Left forelimb (tissue), 1 donor: ENCODE results near the gene SLC16A2.

Experiments
- DNase-seq: peaks from one replicate; pipeline ENCODE4 v3.0.0-alpha.2; 2018; ENCODE audit warnings: low spot score

Gene SLC16A2

GRCh38 chrX:74536152-74536831, 115.0 kb downstream of the SLC16A2 start:
- peak; percentile 90 for DNase-seq

DNA sequence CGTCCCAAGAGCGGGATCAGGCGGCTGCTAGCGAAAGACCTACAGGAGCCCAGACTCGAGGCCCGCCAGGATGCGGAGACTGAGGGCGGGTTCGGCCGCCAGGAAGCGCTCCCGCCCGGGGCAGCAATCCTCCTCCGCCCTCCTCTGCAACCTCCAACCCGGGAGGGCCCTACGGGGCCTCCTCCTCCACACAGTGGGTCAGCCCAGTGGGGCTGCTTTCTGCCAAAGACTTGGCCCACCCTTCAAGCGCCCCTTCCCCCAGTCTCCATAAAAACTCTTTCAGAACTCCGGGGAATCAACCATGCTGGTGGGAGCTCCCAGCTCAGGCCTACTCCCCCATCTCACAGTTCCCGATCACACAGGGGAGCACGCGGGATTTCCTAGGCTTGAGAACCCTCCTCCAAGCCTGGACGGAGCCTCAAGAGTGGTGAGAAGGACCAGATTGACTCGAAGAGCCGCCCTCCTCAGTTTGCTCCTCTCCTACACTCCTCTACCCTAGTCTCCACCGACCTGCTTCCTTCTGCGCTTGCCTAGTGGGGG, 115.6 kb downstream of the SLC16A2 start:
- no peak for DNase-seq

GRCh38 chrX:74540635-74541249, 119.4 kb downstream of the SLC16A2 start:
- no peak for DNase-seq

GRCh38 chrX:74545880-74546523, 124.7 kb downstream of the SLC16A2 start:
- DNase-seq: no peak

- no peak for DNase-seq
Observed at GRCh38 chrX:74546984-74547383, 125.7 kb downstream of the SLC16A2 start.

DNA sequence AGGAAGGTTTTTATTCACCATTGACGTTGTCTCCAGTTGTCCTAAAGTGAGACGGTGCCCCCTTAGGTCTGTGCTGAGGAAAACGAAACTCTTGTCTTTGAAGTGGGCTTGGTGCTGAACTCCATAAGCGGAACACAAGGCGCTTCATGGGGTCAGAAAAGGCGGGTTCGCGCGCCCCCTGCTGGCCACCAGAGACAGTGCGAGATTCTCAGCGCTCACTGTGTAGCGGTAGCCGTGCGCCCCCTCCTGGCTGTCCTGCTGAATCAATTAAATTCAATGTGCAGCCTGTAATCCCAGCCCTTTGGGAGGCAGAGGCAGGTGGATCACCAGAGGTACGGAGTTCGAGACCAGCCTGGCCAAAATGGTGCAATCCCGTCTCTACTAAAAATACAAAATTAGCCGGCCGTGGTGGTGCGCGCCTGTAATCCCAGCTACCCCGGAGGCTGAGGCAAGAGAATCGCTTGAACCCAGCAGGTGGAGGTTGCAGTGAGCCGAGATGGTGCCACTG, 129.1 kb downstream of the SLC16A2 start:
- DNase-seq: peak; percentile 83

DNA sequence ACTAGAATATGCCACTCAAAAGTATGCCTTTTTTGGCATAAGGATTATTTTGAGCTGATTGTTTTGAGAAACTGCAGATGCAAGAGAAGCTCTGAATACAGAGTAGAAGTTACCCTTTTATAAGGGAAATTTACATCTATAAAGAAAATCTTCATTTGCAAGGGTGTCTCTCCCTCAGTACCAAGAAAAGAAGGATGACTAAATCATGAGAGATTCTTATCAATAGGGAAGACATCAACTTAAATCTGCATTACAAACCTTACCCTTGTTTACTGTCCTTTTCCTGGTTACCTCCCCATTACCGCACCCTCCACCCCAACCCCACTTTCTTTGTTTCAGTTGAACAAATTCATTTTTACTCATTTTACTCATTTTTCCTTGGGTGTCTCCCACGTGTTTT, 130.6 kb downstream of the SLC16A2 start:
- DNase-seq: no peak

DNA sequence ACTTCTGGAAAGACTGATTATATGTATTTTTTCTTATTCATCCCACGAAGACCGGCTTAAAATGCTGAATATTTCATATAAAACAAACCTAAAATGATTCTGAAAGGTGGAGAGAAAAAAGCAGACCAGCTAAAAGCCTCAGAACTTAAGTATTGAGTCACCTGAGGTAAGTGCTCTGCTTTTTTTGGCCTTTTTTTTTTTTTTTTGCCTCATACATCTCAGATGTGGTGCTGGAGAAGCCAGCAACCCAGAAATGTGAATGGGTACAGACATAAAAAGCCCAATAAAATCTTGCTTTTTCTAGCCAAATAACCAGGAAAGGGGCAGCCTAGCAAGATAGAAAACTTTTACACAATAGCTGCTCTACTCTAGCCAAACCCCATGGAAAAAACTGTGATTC, 136.1 kb downstream of the SLC16A2 start:
- DNase-seq: no peak

- no peak for DNase-seq
Observed at GRCh38 chrX:74578137-74578536, 156.8 kb downstream of the SLC16A2 start.

DNA sequence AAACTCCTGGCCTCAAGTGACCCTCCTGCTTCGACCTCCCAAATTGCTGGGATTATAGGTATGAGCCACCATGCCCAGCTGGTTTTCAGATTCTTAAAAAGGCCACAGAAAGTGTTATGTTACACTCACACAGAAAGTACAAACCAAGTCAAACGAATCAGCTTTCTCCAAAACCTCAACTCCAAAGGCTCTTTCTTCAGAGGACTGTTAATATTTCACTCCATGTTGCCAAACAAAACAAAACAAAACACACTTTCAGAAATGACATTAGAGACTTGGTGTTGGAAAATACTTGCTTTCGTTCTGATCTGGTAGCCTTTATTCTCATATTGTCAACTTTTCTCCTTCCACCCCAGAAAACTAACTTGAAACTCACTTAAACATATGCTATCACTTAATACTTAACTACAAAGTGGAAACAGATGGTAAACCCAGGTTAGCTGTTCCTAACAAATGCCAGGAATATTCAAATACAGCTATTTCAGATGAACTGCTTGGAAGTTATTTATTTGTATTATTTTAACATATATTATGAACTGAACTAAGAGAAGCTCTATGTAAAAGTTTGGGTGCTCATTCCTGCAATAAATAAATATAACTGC, 158.4 kb downstream of the SLC16A2 start:
- DNase-seq: no peak
